ENCODE data around the gene UBFD1.

The UBFD1 gene

DNA sequence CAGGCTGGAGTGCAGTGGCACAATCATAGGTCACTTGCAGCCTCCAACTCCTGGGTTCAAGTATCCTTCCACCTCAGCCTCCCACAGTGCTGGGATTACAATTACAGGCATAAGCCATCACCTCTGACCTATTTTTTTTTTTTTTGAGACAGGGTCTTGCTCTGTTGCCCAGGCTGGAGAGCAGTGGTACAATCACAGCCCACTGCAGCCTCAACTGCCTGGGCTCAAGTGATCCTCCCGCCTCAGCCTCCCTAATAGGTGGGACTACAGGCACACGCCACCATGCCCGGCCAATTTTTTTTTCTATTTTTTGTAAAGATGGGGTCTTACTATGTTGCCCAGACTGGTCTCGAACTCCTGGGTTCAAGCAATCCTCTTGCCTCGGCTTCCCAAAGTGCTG is 41.6 kb upstream of the UBFD1 start:
- no peak overlapping the region for H3K9ac ChIP-seq (ENCODE audit: low read length)
- H3K27me3 ChIP-seq (ENCODE audit: control insufficient read depth, insufficient read depth, low read length): no peaks in the 10 kb centered on the region
- no peak overlapping the region for H3K27ac ChIP-seq (ENCODE audit: low read depth, low read length)

DNA sequence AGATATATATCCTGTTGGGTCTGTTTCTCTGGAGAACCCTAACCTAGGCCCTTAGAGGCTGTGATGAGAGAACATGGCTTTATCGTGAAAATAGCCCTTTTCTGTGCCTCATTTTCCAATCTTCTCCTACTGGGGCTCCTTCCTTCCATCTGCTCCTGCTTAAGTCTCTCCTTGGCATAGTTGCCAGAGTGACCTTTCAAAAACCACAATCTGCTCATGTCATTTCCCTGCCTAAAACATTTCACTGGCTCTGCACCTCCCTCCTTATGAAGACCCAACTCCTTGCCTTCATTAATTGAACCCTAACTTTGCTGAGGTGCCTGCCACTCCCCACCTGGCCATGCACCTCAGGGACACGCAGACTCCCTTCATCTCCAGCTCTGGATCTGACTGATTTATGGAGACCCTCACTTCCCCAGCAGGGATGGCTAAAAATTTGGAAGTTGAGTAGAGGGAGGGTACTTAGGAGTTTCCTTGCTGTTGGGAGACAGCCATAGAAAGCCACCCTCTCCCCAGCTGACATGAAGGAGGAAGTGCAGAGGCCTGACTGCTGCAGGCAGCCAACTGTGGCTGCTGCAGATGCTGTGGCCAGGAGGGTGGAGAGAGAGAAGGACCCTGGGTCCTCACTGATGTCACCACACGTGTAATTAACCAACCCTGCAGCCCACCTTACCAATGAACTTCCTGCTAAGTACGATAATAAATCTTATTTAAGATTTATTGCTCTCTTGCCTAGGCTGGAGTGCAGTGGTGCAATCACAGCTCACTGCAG is 41.0 kb upstream of the UBFD1 start:
- Histone ChIP-seq H3K27me3 (ENCODE audit: control insufficient read depth, insufficient read depth, low read length) (no peaks in the 10 kb centered on the region), H3K36me3 (ENCODE audit: control insufficient read depth, insufficient read depth, low read length) (peaks cover 33% of the 10 kb centered on the region), H3K27ac (ENCODE audit: low read depth, low read length) (no peak overlapping the region), H3K4me3 (ENCODE audit: low read depth, low read length) (no peak overlapping the region), H3K9me3 (ENCODE audit: control insufficient read depth, insufficient read depth, low read depth, low read length) (no peaks in the 10 kb centered on the region), H3K9ac (ENCODE audit: low read length) (no peak overlapping the region), H3K4me1 (ENCODE audit: control insufficient read depth, insufficient read depth, low read length) (no peaks in the 10 kb centered on the region)

More for the DNA sequence above, 41.6 kb upstream of the UBFD1 start:
- Histone ChIP-seq H3K9me3 (ENCODE audit: control insufficient read depth, insufficient read depth, low read depth, low read length) (no peaks in the 10 kb centered on the region), H3K4me3 (ENCODE audit: low read depth, low read length) (no peak overlapping the region), H3K4me1 (ENCODE audit: control insufficient read depth, insufficient read depth, low read length) (no peaks in the 10 kb centered on the region), H3K36me3 (ENCODE audit: control insufficient read depth, insufficient read depth, low read length) (peaks cover 30% of the 10 kb centered on the region)

DNA sequence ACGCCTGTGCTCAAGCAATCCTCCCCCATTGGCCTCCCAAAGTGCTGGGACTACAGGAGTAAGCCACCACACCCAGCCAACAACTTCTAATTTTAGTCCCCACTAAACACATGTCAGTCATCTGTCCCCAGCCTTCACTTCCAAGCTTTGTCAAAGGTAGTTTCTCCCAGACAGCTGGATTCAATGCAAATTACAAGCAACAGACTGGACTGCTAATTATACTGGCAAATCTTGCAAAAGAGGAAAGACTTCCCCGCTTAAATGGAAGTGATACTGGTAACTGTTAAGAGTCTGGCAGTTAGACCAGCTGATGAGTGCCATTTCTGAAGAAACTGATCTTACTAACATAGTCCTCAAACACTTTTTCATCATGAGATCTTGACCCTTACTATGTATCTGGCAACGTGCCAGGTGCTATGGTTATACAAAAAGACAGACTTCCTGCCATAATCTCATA is 39.1 kb upstream of the UBFD1 start:
- Histone ChIP-seq H3K4me1 (ENCODE audit: control insufficient read depth, insufficient read depth, low read length) (no peaks in the 10 kb centered on the region), H3K9ac (ENCODE audit: low read length) (no peak overlapping the region)

DNA sequence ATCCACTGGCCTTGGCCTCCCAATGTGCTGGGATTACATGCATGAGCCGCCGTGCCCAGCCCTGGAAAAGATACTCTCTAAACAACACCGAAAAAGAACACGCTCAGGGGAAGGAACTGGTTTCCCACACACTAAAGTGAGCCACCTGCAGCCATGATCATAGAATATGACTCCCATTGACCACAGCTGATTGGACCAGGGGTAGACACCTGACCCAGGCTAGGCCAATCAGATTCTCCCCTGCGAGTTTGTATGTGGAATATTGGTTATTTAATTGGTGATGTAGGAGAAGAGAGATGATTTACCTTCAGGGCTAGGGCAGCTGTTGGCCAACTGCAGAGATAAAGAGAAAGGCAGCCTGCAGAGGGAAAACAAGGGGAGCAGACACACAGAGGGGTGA is 38.2 kb upstream of the UBFD1 start:
- no peaks in the 10 kb centered on the region for H3K27me3 ChIP-seq (ENCODE audit: control insufficient read depth, insufficient read depth, low read length)
- no peaks in the 10 kb centered on the region for H3K9me3 ChIP-seq (ENCODE audit: control insufficient read depth, insufficient read depth, low read depth, low read length)
- no peak overlapping the region for H3K4me3 ChIP-seq (ENCODE audit: low read depth, low read length)
- H3K9ac ChIP-seq (ENCODE audit: low read length): no peak overlapping the region
- peaks cover 57% of the 10 kb centered on the region for H3K36me3 ChIP-seq (ENCODE audit: control insufficient read depth, insufficient read depth, low read length)
- no peak overlapping the region for H3K27ac ChIP-seq (ENCODE audit: low read depth, low read length)
- H3K4me1 ChIP-seq (ENCODE audit: control insufficient read depth, insufficient read depth, low read length): no peaks in the 10 kb centered on the region

More for the DNA sequence above, 39.1 kb upstream of the UBFD1 start:
- Histone ChIP-seq H3K4me3 (ENCODE audit: low read depth, low read length) (no peak overlapping the region), H3K27ac (ENCODE audit: low read depth, low read length) (no peak overlapping the region), H3K9me3 (ENCODE audit: control insufficient read depth, insufficient read depth, low read depth, low read length) (no peaks in the 10 kb centered on the region), H3K36me3 (ENCODE audit: control insufficient read depth, insufficient read depth, low read length) (peaks cover 52% of the 10 kb centered on the region), H3K27me3 (ENCODE audit: control insufficient read depth, insufficient read depth, low read length) (no peaks in the 10 kb centered on the region)

DNA sequence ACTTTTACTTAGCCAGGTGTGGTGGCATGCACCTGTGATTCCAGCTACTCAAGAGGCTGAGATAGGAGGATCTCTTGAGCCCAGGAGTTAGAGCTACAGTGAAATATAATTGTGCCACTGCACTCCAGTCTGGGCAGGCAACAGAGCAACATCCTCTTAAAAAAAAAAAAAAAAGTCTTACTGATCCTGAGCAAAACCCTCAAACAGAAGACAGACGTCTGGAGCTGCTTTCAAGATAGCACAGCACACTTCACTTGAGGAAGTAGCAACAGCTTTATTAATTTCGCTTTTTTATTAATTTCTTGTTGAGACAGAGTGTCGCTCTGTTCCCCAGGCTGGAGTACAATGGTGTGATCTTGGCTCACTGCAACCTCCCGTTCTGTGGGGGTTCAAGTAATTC is 37.0 kb upstream of the UBFD1 start:
- H3K4me3 ChIP-seq (ENCODE audit: low read depth, low read length): no peak overlapping the region
- no peaks in the 10 kb centered on the region for H3K27me3 ChIP-seq (ENCODE audit: control insufficient read depth, insufficient read depth, low read length)
- H3K27ac ChIP-seq (ENCODE audit: low read depth, low read length): no peak overlapping the region
- H3K4me1 ChIP-seq (ENCODE audit: control insufficient read depth, insufficient read depth, low read length): no peaks in the 10 kb centered on the region
- no peaks in the 10 kb centered on the region for H3K9me3 ChIP-seq (ENCODE audit: control insufficient read depth, insufficient read depth, low read depth, low read length)
- H3K36me3 ChIP-seq (ENCODE audit: control insufficient read depth, insufficient read depth, low read length): peaks cover 63% of the 10 kb centered on the region
- no peak overlapping the region for H3K9ac ChIP-seq (ENCODE audit: low read length)

DNA sequence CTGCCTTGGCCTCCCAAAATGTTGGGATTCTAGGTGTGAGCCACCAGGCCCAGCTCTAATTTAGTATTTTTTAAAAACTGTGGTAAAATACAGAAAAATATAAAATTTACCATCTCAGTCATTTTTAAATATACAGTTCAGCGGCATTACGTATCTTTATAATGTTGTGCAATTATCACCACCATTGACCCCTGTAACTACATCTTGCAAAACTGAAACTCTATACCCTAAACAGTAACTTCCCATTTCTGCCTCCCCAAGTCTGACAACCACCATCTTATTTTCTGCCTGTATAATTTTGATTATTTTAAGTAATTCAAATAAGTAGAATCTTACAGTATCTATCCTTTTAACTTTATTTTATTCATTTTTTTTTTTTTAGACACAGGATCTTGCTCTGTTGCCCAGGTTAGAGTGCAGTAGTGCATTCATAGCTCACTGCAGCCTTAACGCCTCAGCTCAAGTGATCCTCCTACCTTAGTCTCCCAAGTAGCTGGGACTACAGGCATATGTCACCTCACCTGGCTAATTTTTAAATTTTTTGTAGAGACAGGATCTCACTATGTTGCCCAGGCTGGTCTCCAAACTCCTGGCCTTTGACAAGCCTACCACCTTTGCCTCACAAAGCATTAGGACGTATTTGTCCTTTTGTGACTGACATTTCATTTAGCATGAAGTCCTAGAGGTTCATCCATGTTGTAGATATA is 36.3 kb upstream of the UBFD1 start:
- no peak overlapping the region for H3K4me3 ChIP-seq (ENCODE audit: low read depth, low read length)
- H3K9ac ChIP-seq (ENCODE audit: low read length): no peak overlapping the region
- peaks cover 65% of the 10 kb centered on the region for H3K36me3 ChIP-seq (ENCODE audit: control insufficient read depth, insufficient read depth, low read length)
- no peak overlapping the region for H3K27ac ChIP-seq (ENCODE audit: low read depth, low read length)
- no peaks in the 10 kb centered on the region for H3K27me3 ChIP-seq (ENCODE audit: control insufficient read depth, insufficient read depth, low read length)
- no peaks in the 10 kb centered on the region for H3K4me1 ChIP-seq (ENCODE audit: control insufficient read depth, insufficient read depth, low read length)
- H3K9me3 ChIP-seq (ENCODE audit: control insufficient read depth, insufficient read depth, low read depth, low read length): no peaks in the 10 kb centered on the region

DNA sequence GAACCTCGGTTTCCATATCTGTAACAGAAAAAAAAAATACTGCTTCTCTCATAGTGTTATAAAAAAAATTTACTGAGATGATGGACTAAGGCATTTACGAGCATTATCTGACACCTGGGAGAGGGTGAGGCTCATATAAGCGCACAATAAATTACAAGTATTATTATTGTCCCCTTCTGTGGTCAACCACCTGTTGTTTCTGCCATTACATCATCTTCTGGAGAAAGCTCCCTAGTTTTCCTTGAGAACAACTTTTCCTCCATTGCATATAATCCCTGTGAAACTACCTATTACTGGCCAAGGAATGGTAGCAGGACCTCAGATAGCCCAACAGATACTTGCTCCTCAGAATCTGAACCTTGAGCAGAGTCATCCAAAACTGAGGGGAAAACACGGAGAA is 35.6 kb upstream of the UBFD1 start:
- H3K4me1 ChIP-seq (ENCODE audit: control insufficient read depth, insufficient read depth, low read length): no peaks in the 10 kb centered on the region
- no peak overlapping the region for H3K9ac ChIP-seq (ENCODE audit: low read length)
- no peak overlapping the region for H3K4me3 ChIP-seq (ENCODE audit: low read depth, low read length)
- H3K9me3 ChIP-seq (ENCODE audit: control insufficient read depth, insufficient read depth, low read depth, low read length): no peaks in the 10 kb centered on the region
- no peaks in the 10 kb centered on the region for H3K27me3 ChIP-seq (ENCODE audit: control insufficient read depth, insufficient read depth, low read length)
- no peak overlapping the region for H3K27ac ChIP-seq (ENCODE audit: low read depth, low read length)
- H3K36me3 ChIP-seq (ENCODE audit: control insufficient read depth, insufficient read depth, low read length): peaks cover 72% of the 10 kb centered on the region

DNA sequence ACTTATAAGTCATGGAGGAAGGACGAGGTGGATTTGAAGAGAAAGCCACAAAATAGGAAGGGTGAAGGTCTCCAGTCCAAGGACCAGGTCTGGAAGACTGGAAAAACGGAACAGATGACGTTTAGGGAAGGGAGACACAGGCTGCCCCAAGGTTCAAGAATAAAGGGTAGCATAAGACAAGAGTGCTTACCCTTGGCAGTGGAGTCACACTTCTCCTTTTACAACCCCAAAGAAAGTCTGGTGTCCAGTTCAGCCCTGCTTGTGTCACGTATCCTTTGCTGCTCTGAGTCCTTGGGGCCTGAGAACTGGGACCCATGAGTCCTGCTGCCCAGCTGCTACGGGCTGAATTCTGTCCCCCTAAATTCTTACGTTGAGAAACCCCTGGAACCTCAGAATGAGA is 34.2 kb upstream of the UBFD1 start:
- H3K9me3 ChIP-seq (ENCODE audit: control insufficient read depth, insufficient read depth, low read depth, low read length): no peaks in the 10 kb centered on the region
- no peak overlapping the region for H3K4me3 ChIP-seq (ENCODE audit: low read depth, low read length)
- no peak overlapping the region for H3K9ac ChIP-seq (ENCODE audit: low read length)
- no peaks in the 10 kb centered on the region for H3K27me3 ChIP-seq (ENCODE audit: control insufficient read depth, insufficient read depth, low read length)
- H3K4me1 ChIP-seq (ENCODE audit: control insufficient read depth, insufficient read depth, low read length): no peaks in the 10 kb centered on the region
- H3K27ac ChIP-seq (ENCODE audit: low read depth, low read length): no peak overlapping the region
- peaks cover 80% of the 10 kb centered on the region for H3K36me3 ChIP-seq (ENCODE audit: control insufficient read depth, insufficient read depth, low read length)

DNA sequence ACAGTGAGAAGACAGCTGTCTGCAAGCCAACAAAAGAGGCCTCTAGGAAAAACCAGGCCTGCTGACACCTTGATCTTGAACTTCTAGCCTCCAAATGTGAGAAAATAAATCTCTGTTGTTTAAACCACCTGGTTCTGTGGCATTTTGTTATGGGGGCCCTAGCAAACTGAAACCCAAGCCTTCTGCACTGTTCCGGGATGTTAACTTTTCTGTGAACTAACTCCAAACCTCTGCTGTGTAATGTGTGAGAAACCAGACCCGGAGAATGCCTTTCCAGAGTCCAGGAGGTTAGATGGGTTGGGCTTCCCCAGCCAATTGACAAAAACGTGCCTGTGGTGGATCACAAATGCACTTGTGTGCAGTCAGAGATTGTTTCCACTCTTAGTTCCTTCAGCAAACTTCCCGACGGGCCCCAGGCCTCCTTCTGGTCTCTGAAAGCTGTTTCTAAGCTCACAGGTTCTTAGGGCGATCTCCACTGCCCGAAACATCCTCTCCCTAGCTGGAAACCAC is 33.6 kb upstream of the UBFD1 start:
- Histone ChIP-seq H3K4me3 (ENCODE audit: low read depth, low read length) (no peak overlapping the region), H3K27ac (ENCODE audit: low read depth, low read length) (no peak overlapping the region), H3K9ac (ENCODE audit: low read length) (no peak overlapping the region), H3K27me3 (ENCODE audit: control insufficient read depth, insufficient read depth, low read length) (no peaks in the 10 kb centered on the region), H3K4me1 (ENCODE audit: control insufficient read depth, insufficient read depth, low read length) (no peaks in the 10 kb centered on the region), H3K36me3 (ENCODE audit: control insufficient read depth, insufficient read depth, low read length) (peaks cover 81% of the 10 kb centered on the region), H3K9me3 (ENCODE audit: control insufficient read depth, insufficient read depth, low read depth, low read length) (no peaks in the 10 kb centered on the region)

DNA sequence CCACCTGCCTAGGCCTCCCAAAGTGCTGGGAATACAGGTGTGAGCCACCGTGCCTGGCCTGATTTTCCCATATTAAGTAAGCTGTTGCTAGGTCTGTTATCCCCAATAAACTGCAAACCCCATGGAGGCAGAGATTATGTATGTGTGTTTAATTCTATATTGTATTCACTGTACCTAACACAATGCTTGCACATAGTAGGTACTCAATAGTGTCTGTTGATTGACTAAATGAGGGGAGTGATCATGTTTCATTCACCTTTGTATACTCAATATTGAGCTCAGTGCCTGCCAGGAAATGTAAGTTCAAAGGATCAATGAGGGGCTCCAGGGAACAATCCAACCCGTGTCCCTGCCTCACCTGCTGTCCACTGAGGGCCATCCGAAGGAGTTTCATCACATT is 32.6 kb upstream of the UBFD1 start:
- Histone ChIP-seq H3K4me1 (ENCODE audit: control insufficient read depth, insufficient read depth, low read length) (no peaks in the 10 kb centered on the region), H3K9ac (ENCODE audit: low read length) (no peak overlapping the region), H3K36me3 (ENCODE audit: control insufficient read depth, insufficient read depth, low read length) (peaks cover 82% of the 10 kb centered on the region), H3K27ac (ENCODE audit: low read depth, low read length) (no peak overlapping the region), H3K4me3 (ENCODE audit: low read depth, low read length) (no peak overlapping the region), H3K9me3 (ENCODE audit: control insufficient read depth, insufficient read depth, low read depth, low read length) (no peaks in the 10 kb centered on the region), H3K27me3 (ENCODE audit: control insufficient read depth, insufficient read depth, low read length) (no peaks in the 10 kb centered on the region)

DNA sequence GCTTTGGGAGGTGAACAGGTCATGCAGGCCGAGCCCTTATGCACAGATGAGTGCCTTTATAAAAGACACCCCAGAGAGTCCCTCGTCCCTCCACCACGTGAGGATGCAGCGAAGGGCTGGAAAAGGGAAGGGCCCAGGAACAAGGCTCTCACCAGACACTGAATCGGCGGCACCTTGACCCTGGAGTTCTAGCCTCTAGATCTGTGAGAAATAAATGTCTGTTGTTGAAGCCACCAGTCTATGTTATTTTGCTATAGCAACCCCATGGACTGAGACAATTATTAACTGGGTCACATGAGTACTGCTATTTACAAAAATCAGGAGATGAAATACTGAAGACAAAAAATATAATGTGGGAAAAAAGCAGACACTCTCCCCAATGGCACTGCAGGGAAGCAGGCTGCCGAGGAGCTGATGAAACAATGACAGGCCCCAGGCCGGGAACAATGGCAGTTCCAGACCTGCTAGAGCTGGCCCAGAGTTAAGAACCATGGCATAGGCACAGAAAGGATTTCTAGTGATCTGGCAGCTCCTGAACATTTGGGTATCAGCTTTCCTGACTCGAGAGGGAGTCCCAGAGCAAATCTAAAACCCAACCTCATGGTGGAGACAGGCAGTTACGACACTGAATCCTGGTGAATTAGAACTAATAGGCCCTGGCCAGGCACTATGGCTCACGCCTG is 29.4 kb upstream of the UBFD1 start:
- H3K9ac ChIP-seq (ENCODE audit: low read length): no peak overlapping the region
- no peak overlapping the region for H3K4me3 ChIP-seq (ENCODE audit: low read depth, low read length)
- no peaks in the 10 kb centered on the region for H3K9me3 ChIP-seq (ENCODE audit: control insufficient read depth, insufficient read depth, low read depth, low read length)
- H3K27ac ChIP-seq (ENCODE audit: low read depth, low read length): no peak overlapping the region
- H3K36me3 ChIP-seq (ENCODE audit: control insufficient read depth, insufficient read depth, low read length): peaks cover 85% of the 10 kb centered on the region
- no peaks in the 10 kb centered on the region for H3K27me3 ChIP-seq (ENCODE audit: control insufficient read depth, insufficient read depth, low read length)
- H3K4me1 ChIP-seq (ENCODE audit: control insufficient read depth, insufficient read depth, low read length): no peaks in the 10 kb centered on the region

Measured in HUES6 (cell line).